NCI-H2107 (cell line): ENCODE data around the gene RAB23.

Source experiments
- DNase-seq: peaks from one replicate; lab custom pipeline; 2025; lab: John Stamatoyannopoulos, UW

Gene RAB23

DNA sequence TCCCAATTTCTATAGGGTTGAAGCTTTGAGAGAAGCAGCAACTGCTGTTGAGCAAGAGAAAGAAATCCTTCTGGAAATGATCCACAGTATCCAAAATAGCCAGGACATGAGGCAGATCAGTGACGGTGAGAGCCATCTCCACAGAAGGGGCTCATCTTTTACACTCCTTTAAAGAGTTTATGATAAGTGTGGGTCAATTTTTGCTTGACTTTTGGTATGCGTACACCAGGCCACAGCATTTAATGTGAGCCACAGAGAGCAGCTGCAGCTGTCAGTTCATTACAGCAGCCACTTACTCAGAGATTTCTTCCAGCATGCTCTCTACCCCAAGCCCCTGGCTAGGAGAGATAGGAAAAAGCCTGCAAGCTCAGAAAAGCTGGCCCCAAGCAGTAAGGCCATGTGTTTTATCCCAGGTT, 40.1 kb downstream of the RAB23 start:
- no peak for DNase-seq

DNA sequence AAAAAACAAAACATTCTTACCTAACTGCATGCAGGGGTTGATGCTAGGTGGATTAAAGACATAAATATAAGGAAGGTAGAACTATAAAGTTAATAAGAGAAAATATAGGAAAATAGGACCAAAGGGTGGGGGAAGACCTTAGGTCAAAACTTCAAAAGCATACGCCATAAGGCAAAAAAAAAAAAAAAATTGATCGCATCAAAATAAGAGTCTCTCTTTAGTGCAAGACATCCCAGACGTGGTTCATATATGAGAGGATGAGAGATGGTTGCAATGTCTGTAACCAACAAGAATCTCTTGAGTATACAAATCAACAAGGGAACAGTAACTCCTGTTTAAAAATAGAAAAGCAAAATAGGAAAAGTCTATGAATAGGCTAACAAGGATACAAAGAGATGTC, 41.5 kb downstream of the RAB23 start:
- DNase-seq, result no peak

DNA sequence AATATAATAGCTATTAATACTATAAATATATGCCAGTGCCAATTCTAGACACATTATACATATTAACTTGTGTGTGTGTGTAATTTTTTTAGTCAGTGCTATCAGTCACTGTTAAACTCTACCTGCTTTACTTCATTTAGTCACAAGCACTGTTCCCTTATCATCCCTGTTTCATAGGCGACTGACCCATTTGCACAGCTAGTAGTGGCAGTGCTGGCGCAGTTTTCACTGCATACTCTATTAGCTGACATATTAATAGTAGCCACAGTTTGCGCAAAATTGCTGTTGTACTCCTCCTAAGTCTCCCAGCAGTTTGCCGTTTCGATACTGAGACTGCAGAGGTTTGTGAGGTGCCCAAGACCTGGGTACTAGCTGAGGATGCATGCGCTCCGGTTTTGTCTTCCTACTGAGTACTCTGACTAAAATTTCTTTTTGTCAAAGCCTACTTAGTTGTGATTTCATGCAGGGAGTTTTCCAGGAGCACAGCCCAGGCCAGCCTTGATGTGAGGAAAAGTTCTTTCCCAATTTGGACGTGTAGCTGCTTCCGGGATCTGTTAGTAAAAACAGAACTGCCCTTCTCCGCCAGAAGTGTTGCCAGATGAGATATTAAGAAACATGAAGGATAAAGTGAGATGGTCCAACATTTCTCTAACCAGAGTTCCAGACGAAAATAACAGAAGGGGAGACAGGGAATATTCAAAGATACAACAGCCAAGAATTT, 44.4 kb downstream of the RAB23 start:
- no peak for DNase-seq

DNA sequence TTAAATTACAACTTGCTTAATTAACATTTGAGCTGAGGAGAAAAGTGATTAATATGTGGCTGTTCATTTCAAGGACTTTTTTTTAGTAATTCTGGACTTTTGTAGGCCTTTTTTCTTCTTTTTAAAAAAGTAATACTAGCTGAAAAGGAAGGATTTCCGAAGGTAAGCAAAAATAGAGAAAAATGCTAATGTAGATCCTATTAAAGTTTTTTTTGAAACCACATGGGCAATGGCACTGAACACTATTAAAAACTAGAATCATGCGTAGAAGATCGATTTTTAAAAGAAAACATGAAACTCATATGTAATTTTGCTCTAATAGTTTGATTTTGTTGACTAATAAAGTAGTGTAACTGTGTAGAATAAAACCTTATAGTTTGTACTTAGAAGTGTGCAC, 47.6 kb downstream of the RAB23 start:
- no peak for DNase-seq

DNA sequence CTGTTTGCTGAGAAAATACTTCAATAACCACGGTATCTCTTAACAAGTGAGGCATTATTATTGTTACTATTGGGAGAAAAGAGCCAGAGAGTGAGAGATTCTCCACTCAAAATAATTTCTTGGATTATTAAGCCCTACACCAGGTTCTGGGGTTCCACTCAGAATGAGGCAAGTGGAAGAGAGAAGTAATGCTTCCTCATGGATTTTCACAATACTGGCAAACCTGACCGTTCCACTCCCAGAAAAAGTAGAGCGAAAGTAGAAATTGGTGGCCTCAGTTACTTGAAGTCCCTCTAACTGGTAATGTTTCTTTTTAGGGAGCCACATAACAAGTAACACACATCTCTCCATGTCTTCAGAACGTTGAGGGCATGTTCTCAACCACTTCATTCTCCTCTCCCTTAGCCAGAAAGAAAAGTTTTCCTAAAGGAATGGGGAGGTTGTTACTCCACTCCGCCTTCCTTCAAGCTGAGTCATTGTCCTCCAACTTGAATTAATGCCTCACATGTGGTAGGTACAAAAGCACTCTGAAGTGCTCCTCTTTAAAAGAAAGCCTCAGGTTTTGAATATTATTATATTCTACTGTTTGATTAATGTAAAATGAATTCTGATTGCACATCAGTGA, 48.1 kb downstream of the RAB23 start:
- no peak for DNase-seq

DNA sequence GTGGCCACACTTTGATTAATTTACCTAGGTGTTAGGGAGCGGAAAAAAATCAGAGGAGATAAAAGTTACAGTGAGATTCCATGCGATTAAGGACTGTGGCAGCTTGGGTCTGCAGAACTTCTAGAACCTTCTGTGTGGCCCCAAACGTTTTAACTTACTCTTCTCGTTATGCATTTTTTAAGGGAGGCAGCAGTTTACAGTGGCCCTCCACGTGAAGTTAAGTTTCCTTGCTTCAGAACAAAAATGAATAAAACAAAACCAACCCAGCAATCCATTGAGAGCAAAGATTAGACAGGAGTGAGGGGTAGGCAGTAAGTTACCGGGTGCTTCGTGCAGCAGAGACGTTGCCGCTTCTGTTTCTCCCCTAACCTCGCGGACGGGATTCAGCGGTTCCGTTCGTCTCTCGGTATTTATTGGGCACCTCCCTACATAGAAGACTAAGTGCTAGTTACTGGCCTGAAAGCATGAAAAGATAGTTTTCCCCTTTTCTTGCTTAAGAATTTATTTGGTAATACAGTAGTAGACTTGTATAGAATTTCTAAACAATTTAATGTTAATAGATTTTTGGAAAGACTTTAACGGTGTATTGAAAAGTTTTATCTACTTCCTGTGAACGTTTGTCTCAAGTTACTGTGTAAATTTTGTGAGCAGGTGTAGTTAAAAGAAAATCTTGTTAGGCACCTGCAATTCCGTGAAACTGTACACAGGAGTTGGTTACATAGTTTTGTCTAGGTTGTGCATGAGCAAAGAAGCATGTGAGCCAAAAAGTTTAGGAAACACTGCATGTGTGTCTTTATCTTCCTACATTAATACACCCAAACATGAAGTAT, 48.8 kb downstream of the RAB23 start:
- DNase-seq, result no peak

DNA sequence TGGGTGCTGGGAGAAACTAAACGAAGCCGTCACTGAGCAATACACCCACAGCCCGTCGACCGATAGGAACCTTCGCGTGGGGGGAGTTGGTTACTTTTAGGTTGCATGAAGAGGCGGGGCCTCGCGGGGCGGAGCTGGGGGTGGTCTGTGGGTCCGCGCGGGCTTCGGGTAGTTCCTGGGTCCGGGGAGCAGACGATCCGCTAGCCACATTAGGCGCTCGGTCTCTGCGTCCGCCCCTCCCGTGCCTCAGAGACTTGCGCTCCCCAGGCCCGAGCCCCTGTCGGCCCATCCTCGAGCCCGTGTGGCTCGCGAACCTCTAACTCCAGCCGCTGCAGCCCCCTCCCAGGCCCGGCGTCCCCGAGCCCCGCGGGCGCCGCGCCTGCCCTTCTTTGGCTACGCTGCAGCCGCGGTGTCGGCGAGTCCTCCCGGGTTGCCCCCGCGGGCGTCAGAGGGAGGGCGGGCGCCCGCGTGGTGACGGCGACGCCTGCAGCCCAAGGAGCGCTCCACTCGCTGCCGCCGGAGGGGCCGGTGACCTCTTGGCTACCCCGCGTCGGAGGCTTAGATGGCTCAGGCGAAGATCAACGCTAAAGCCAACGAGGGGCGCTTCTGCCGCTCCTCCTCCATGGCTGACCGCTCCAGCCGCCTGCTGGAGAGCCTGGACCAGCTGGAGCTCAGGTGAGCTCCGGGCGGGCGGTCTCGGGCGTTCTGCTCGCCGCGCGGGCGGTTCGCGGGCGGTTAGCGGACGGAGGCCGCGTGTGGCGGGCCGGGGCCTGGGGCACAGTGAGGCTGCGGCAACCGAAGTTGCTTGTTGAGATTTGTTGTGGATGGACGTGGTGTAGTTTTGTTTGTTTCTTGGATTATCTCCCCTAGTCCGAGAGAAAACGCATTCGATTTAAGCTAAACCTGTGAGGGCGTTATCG, 49.7 kb downstream of the RAB23 start, which contains the start of gene BAG2:
TSS of gene BAG2 (plus strand) at position 191 of the 920 bp plus-strand sequence. CDS start at position 563, 372 bp downstream.
- DNase-seq, result peak; percentile 3

DNA sequence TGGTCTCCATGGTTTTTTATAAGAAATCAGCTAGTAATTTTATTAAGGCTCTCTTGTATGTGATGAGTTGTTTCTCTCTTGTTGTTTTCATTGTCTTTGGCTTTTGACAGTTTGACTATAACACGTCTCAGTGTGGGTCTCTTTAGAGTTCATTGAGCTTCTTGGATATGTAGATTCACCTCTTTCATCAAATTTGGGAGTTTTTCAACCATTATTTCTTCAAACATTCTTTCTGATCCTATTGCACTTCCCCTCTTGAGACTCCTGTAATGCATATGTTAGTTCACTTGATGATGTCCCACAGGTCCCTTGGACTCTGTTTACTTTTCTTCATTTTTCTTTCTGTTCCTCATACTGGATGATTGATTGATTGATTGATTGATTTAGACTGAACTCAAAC, 57.0 kb downstream of the RAB23 start:
- DNase-seq, result no peak

DNA sequence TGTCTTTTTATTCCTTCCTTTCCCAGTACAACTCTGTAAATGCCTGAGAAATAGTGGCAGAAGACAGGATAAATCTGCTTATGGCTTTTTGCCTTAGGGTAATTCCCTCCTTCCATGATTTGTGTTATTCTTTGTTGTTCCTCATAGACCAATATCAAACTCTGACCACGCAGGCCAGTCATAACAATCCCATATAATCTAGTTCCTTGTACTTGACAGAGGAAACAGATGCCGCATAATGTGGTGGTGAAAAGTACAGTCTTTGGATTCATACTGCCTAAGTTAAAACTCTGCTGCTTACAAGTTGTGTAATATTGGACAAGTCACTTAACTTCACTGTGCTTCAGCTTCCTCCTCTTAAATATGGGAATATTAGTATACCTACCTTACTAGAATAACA, 58.2 kb downstream of the RAB23 start:
- no peak for DNase-seq

DNA sequence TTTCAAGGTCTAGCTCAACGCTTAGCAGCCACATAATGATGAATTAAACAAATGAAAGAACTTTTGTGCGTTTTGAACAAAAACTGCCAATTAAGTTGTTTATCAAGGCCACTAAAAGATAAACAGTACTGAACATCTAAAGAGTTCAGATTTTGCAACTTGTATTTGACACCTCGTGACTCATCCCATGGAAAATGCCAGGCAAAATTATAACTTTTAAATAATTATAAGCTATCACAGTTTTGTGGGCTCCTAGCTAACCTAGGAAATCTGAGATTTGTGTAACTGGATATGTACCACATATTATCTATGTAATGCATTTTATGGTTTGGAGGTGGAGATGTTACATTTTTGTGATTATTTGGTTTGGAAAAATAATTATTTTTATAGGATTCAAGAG, 59.6 kb downstream of the RAB23 start:
- no peak for DNase-seq

DNA sequence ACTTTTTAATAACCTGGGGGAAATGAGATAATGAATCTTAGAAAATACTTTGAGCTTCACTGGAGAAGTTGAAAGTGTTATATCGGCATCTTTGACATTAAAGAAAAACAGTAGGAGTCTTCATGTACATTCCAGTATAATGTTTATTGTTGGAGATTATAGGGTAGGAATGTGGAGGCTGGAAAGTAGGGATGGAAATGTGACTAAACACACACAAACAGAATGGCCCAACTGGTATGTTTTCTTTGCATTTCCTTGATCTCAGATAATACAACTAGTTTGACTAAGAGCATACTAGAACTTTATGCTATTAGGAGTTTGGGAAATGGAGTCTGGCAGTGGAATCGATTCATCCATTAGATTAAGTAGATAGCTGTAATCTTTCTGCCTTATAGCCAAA, 60.1 kb downstream of the RAB23 start:
- no peak for DNase-seq

DNA sequence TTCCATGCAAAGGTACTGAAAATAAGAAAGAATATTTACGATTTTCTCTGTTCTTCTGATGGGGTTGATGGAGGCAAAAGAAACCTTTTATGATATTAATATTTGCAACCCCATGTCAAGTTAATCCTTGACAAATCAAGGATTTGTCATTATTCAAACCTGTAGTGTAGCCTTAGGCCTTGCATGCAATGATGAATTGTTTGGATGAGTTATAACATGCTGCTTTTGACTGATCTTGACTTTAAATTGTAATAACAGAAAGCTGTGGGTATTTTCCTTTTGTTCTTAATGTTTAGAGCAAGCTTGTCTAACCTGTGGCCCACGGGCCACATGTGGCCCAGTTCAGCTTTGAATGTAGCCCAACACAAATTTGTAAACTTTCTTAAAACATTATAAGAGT, 63.0 kb downstream of the RAB23 start:
- DNase-seq, result no peak

DNA sequence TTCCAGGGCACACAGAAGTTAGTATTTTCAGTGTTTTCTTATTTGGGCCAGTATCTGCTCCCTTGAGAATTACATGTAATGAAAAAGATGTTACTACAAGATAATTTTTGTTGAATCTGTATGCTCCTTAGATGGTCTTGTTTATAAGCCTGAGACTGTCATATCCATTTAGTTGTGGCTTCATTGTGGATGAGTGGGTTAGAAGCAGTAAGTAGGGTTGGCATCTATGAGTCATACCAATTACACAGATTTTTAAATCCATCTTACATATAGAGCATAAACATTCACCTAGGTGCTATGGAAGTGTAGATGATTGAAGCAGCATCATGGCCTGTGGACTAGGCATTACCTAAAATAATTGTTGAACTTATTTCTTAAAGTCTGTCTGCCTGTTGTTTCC, 63.4 kb downstream of the RAB23 start:
- no peak for DNase-seq

DNA sequence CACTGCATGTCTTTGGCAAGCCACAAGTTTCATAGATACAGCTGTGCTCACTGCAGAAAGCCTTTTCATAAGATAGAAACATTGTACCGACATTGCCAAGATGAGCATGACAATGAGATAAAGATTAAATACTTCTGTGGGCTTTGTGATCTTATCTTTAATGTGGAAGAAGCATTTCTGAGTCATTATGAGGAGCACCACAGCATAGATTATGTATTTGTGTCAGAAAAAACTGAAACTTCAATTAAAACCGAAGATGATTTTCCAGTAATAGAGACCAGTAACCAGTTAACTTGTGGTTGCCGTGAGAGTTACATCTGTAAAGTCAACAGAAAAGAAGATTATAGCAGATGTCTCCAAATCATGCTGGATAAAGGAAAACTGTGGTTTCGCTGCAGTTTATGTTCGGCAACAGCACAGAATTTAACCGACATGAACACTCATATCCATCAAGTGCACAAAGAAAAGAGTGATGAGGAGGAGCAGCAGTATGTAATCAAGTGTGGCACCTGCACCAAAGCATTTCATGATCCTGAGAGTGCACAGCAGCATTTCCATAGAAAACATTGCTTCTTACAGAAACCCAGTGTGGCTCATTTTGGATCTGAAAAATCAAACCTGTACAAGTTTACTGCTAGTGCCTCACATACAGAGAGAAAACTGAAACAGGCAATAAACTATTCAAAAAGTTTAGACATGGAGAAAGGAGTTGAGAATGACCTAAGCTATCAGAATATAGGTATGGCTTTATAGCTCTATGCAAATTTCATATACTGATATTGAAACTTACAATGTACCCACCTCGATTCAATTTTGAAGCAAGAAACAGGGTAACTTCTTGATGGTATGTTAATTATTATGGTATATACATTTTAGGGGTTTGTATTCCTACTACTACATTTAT, 73.9 kb downstream of the RAB23 start:
- no peak for DNase-seq

DNA sequence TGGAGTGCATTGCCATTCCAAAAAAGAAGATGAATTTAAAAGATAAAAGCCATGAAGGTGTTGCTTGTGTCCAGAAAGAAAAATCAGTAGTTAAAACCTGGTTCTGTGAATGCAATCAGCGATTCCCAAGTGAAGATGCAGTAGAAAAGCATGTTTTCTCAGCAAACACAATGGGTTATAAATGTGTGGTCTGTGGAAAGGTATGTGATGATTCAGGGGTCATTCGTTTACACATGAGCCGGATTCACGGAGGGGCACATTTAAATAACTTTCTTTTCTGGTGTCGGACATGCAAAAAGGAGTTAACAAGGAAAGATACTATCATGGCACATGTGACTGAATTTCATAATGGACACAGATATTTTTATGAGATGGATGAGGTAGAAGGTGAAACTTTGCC, 74.7 kb downstream of the RAB23 start:
- DNase-seq, result no peak

DNA sequence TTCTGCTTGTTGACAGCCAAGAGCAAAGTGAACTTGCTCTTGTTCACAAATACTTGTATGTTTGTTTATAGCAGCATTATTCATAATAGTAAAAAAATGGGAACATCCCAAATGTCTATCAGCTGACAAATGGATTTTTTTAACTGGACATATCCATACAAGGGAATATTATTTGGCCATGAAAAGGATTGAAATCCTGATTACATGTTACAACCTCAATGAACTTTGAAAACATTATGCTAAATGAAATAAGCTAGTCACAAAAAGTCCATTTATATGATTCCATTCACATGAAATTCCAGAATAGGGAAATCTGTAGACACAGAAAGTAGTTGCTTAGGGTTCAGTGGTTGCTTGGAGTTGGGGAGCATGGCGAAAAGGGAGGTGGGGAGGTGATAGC, 78.4 kb downstream of the RAB23 start:
- no peak for DNase-seq

DNA sequence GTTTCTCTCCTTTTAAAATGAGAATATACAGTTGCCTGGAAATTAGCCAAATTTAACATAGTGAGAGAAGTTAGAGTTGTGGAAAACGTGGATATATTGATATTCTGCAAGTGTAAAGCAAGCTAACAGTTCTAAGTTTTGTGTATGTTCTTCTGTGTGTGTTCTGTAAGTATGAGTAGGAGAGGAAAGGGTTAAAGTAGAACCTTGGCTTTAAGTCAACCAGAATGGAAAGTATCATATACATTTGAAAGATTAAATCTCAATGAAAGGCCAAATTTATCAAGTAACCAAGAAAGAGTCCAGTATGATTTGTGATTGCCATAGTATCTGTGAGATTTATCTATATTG, 80.0 kb downstream of the RAB23 start:
- DNase-seq, result no peak

DNA sequence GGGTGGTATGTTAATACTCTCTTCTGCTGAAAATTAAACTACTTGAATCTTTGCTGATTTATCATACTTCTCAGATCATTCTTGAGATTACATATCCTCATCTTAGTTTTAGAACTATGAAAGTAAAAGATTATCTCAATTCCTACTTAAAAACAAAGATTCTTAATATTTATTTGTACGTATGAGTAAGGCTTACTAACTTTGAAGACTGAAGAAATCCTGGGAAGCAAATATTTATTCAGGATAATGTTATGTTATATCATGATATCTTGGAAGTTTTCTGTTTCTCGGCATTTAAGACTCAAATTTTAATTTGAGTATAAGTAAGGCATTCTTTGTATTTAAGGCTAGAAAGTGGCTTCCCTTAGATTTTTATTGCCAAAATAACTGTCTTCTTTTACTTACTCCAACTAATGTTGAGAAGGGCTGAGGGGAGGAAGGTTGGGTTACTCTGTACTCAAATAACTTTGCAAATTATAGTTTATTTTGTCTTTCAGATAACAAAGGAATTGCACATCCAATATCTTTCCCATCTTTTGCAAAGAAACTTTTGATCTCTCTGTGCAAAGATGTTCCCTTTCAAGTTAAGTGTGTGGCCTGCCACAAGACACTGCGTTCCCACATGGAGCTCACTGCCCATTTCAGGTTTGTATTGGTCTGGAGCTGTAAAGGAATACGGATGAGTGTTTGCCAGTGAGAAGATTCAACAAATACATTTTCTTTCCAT, 80.5 kb downstream of the RAB23 start:
- DNase-seq, result no peak

DNA sequence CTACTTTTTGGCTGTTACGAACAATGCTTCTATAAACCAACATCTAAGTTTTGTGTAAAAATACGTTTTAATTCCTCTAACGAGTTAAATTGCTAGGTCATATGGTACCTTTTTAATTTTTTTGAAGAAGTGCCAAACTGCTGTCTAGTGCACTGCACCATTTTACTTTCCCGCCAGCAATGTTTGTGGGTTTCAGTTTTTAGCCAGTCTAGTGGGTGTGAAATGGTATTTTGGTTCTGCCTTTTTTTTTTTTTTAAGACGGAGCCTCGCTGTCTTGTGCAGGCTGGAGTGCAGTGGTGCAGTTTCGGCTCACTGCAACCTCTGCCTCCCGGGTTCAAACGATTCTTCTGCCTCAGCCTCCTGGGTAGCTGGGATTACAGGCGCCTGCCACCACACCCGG, 84.1 kb downstream of the RAB23 start:
- DNase-seq, result no peak

DNA sequence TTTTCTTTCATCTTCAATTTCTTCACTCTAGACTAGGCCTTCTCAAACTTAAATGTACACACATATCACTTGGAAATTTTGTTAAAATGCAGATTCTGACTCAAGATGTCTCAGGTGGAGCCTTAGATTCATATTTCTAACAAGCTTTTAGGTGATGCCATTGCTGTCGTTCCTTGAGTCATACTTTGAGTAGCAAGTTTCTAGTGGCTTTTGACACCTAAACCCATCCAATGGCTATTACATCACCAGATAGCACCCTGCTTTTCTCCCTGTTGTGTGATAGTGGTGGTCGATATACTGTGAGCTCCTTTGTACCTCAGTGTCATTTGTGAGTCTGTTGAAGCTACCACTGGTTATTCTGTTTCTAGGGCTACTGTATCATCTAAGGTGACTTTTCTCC, 84.8 kb downstream of the RAB23 start:
- DNase-seq, result no peak
